Caco-2 (cell line): ENCODE data around the gene TRAPPC10. TPM values are rescaled to one million over a fixed set of nuclear protein-coding genes. Genes with fewer than 3 reads are reported as not detected.

Experiments
- BruUV-seq: library from RNA; stranded (reverse); fragments of 400-500 nt; replicated peaks from 2 replicates; lab custom pipeline; 2021; lab: Mats Ljungman, UMichigan
- CTCF ChIA-PET: fragments of 300-600 bp; sonication (Branson Sonifier 250); formaldehyde crosslinking; loops from one replicate; lab custom pipeline; 2022; ENCODE audit warnings: antibody characterized with exemption; lab: Charles Lee
- POLR2A ChIA-PET: fragments of 300-600 bp; sonication (Branson Sonifier 250); formaldehyde crosslinking; loops from one replicate; lab custom pipeline; 2022; ENCODE audit warnings: antibody characterized with exemption; lab: Charles Lee
- DNase-seq, 2 experiments: peaks; one replicate each; pipeline versions ENCODE4 v3.0.0 to v3.0.0-alpha.2; 2020 to 2022
- H3K27me3 ChIP-seq: replicated peaks from 2 replicates; pipeline ENCODE4 v1.6.0; 2011; ENCODE audit warnings: low read length; ENCODE audit not compliant: control insufficient read depth, insufficient read depth
- H3K36me3 ChIP-seq: 2 replicates; pipeline ENCODE4 v1.5.1; 2011; ENCODE audit warnings: low read length; ENCODE audit not compliant: control insufficient read depth, insufficient read depth
- H3K4me1 ChIP-seq: fragments of 250-450 bp; sonication (Bioruptor Pico); 2 replicates; pipeline ENCODE4 v1.5.1; 2020; ENCODE audit warnings: mild to moderate bottlenecking
- H3K4me3 ChIP-seq: 2 replicates; pipeline ENCODE4 v1.5.1; 2011; ENCODE audit warnings: low read depth, mild to moderate bottlenecking, control low read depth, low read length
- H3K9me3 ChIP-seq: fragments of 250-450 bp; sonication (Bioruptor Pico); 2 replicates; pipeline ENCODE4 v1.5.1; 2020; ENCODE audit warnings: mild to moderate bottlenecking, moderate library complexity
- H3K27ac Mint-ChIP-seq: one replicate; pipeline ENCODE4 v1.8.0; 2022; ENCODE audit warnings: mixed read lengths; ENCODE audit not compliant: unreplicated experiment
- H3K27me3 Mint-ChIP-seq: one replicate; pipeline ENCODE4 v1.8.0; 2022; ENCODE audit warnings: mixed read lengths; ENCODE audit not compliant: insufficient read depth, unreplicated experiment
- H3K36me3 Mint-ChIP-seq: one replicate; pipeline ENCODE4 v1.8.0; 2022; ENCODE audit warnings: mild to moderate bottlenecking, mixed read lengths; ENCODE audit not compliant: insufficient read depth, unreplicated experiment
- H3K4me1 Mint-ChIP-seq: one replicate; pipeline ENCODE4 v1.8.0; 2022; ENCODE audit warnings: low read depth, mixed read lengths; ENCODE audit not compliant: unreplicated experiment
- H3K4me3 Mint-ChIP-seq: one replicate; pipeline ENCODE4 v1.8.0; 2022; ENCODE audit warnings: mild to moderate bottlenecking, moderate library complexity, mixed read lengths; ENCODE audit not compliant: unreplicated experiment
- H3K9me3 Mint-ChIP-seq: one replicate; pipeline ENCODE4 v1.8.0; 2022; ENCODE audit warnings: mixed read lengths; ENCODE audit not compliant: unreplicated experiment
- intact Hi-C: fragments of 100-400 bp; cut with micrococcal nuclease; formaldehyde crosslinking; loops from one replicate; pipeline ENCODE4 v1.10.0; 2022; ENCODE audit not compliant: unreplicated experiment
- total RNA-seq: library from RNA; stranded (reverse); gene quantifications from 2 replicates; pipeline ENCODE4 v1.2.3, GENCODE V29; 2022
- TF ChIP-seq, protein P1 (sequence below), 2 experiments: fragments of 200-600 bp in 1 of 2; IDR thresholded peaks; 1 replicate in 1 of 2; 2 replicates in 1 of 2; pipeline versions ENCODE4 v1.5.1 to v1.8.0; 2011 to 2022; ENCODE audit warnings: antibody characterized with exemption in 1 of 2, control low read depth in 1 of 2, inconsistent platforms in 1 of 2, low read depth in 1 of 2, low read length in 1 of 2, mild to moderate bottlenecking in 1 of 2, moderate library complexity in 1 of 2; ENCODE audit not compliant: insufficient read depth in 1 of 2, severe bottlenecking in 1 of 2, unreplicated experiment in 1 of 2

TRAPPC10 gene
- total RNA-seq, 1 experiment from 2014 or later = 43.4 TPM

DNA sequence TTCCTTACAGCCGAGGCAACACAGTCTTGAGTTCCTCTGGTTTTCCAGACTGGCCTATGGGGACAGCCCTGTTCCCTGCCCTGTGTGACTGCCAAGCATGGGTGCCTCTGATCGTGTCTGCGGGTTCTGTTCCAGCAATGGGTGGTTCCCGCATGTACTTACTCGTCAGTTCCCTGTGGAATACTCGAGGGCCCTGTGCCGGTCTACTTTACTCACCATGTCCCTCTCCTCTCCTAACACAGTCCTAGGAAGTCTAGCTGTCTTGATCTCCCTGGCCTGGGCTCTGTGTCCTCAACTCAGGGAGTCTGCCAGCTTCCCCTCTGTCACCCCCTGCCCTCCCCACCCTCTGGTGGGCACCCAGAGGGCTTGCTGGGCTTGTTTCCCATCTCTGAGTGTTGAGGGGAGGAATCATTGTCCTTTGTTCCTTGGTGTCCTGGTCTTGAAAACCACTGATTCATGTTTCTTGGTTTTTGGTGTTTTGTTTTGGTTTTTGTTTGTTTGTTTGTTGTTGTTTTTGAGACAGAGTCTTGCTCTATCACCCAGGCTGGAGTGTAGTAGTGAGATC is 36.0 kb downstream of the TRAPPC10 start:
- Histone ChIP-seq H3K9me3 (no peaks in the 10 kb centered on the region), H3K27me3 (no peaks in the 10 kb centered on the region), H3K4me3 (no peak overlapping the region), H3K4me1 (no peaks in the 10 kb centered on the region), H3K36me3 (no peaks in the 10 kb centered on the region)
- no TSS peak for BruUV-seq
- Mint-ChIP-seq H3K27ac (no peak overlapping the region), H3K9me3 (no peaks in the 10 kb centered on the region), H3K27me3 (no peaks in the 10 kb centered on the region), H3K36me3 (peaks cover 39% of the 10 kb centered on the region), H3K4me3 (no peak overlapping the region), H3K4me1 (no peaks in the 10 kb centered on the region)
- TF ChIP-seq, protein P1, sequence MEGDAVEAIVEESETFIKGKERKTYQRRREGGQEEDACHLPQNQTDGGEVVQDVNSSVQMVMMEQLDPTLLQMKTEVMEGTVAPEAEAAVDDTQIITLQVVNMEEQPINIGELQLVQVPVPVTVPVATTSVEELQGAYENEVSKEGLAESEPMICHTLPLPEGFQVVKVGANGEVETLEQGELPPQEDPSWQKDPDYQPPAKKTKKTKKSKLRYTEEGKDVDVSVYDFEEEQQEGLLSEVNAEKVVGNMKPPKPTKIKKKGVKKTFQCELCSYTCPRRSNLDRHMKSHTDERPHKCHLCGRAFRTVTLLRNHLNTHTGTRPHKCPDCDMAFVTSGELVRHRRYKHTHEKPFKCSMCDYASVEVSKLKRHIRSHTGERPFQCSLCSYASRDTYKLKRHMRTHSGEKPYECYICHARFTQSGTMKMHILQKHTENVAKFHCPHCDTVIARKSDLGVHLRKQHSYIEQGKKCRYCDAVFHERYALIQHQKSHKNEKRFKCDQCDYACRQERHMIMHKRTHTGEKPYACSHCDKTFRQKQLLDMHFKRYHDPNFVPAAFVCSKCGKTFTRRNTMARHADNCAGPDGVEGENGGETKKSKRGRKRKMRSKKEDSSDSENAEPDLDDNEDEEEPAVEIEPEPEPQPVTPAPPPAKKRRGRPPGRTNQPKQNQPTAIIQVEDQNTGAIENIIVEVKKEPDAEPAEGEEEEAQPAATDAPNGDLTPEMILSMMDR (IDR thresholded peaks at IDR 0.05; ENCODE audit: insufficient read depth in 1 of 2, low read depth in 1 of 2, low read length in 1 of 2, severe bottlenecking in 1 of 2, unreplicated experiment in 1 of 2) = no peak
- DNase-seq = no peak
- CTCF ChIA-PET = no interaction called here
- intact Hi-C loops = no loop called here
- POLR2A ChIA-PET = no interaction called here

DNA sequence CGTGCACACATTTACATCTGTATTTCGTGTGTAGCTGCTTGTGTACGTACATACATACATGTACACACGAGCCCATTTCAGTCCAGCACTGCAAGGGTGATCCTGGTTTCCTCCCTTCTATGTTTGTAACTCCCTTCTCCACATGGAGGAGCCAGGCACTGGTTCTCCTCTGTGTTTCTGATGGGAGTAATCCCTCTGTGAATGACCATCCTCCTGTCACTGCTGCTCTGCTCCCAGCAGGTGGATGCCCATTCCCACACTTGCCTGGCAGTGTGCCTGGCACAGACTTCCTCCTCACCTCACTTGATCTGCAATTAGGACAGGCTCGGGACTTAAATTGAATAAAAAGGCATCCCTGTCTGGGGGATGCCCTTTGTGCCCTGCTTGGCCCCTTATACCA is 37.1 kb downstream of the TRAPPC10 start:
- H3K4me1 ChIP-seq = no peaks in the 10 kb centered on the region
- CTCF ChIA-PET = no interaction called here
- no TSS peak for BruUV-seq
- H3K27ac Mint-ChIP-seq = no peak overlapping the region
- no peak overlapping the region for H3K4me3 ChIP-seq
- POLR2A ChIA-PET = no interaction called here
- H3K27me3 Mint-ChIP-seq = no peaks in the 10 kb centered on the region
- H3K4me1 Mint-ChIP-seq = no peaks in the 10 kb centered on the region
- H3K36me3 ChIP-seq = no peaks in the 10 kb centered on the region
- intact Hi-C loops = no loop called here
- peaks cover 41% of the 10 kb centered on the region for H3K36me3 Mint-ChIP-seq
- no peak for DNase-seq
- H3K27me3 ChIP-seq = no peaks in the 10 kb centered on the region
- H3K4me3 Mint-ChIP-seq = no peak overlapping the region
- H3K9me3 ChIP-seq = no peaks in the 10 kb centered on the region
- TF ChIP-seq, protein P1 (IDR thresholded peaks at IDR 0.05; ENCODE audit: insufficient read depth in 1 of 2, low read depth in 1 of 2, low read length in 1 of 2, severe bottlenecking in 1 of 2, unreplicated experiment in 1 of 2) = no peak
- no peaks in the 10 kb centered on the region for H3K9me3 Mint-ChIP-seq

DNA sequence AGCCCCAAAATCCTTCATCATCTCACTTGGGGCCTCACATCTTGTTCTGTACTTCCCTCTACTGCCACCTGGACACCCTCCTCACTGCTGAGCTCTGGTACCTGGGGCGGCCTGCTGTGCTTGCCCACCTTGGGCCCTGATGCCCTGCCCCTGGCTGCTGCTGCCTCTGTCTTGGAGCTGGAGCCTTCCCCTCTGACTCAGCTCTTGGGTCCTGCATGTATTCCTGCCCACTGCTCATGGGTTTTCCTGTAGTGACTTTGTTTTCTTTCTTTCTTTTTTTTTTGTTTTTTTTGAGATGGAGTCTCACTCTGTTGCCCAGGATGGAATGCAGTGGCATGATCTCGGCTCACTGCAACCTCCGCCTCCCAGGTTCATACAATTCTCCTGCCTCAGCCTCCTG is 37.5 kb downstream of the TRAPPC10 start:
- H3K27ac Mint-ChIP-seq = no peak overlapping the region
- Histone ChIP-seq H3K36me3 (no peaks in the 10 kb centered on the region), H3K9me3 (no peaks in the 10 kb centered on the region), H3K4me1 (no peaks in the 10 kb centered on the region), H3K4me3 (no peak overlapping the region), H3K27me3 (no peaks in the 10 kb centered on the region)
- peaks cover 43% of the 10 kb centered on the region for H3K36me3 Mint-ChIP-seq
- no peak overlapping the region for H3K4me3 Mint-ChIP-seq
- no peak for DNase-seq
- POLR2A ChIA-PET = no interaction called here
- CTCF ChIA-PET = no interaction called here
- peaks cover 3% of the 10 kb centered on the region for H3K4me1 Mint-ChIP-seq
- no TSS peak for BruUV-seq
- no peaks in the 10 kb centered on the region for H3K9me3 Mint-ChIP-seq
- intact Hi-C loops = no loop called here
- TF ChIP-seq, protein P1 (IDR thresholded peaks at IDR 0.05; ENCODE audit: insufficient read depth in 1 of 2, low read depth in 1 of 2, low read length in 1 of 2, severe bottlenecking in 1 of 2, unreplicated experiment in 1 of 2) = no peak
- no peaks in the 10 kb centered on the region for H3K27me3 Mint-ChIP-seq
